ENCODE measurements around the gene NPM3.
A peak's percentile ranks its signal among the peaks of the same experiment; 100 is the strongest.
"Not testable (repeated sequence)": the region's sequence is repeated elsewhere in the genome, so short reads cannot be mapped to it uniquely, and the experiment has no call there.

The NPM3 gene

GRCh38 chr10:101803511-101803910 is 20.3 kb upstream of the NPM3 start:
- DNase-seq = no peak

GRCh38 chr10:101797403-101798059 is 14.3 kb upstream of the NPM3 start:
- no peak for DNase-seq

- no peak for DNase-seq
Measured at GRCh38 chr10:101793526-101793925, 10.3 kb upstream of the NPM3 start.

GRCh38 chr10:101789686-101790085 is 6.4 kb upstream of the NPM3 start:
- no peak for DNase-seq

GRCh38 chr10:101789231-101789630 is 6.0 kb upstream of the NPM3 start:
- DNase-seq = not testable (repeated sequence)

GRCh38 chr10:101785801-101786200 is 2.6 kb upstream of the NPM3 start:
- DNase-seq = no peak

GRCh38 chr10:101784558-101784957 is 1.3 kb upstream of the NPM3 start:
- DNase-seq = no peak

- DNase-seq = no peak
Measured at GRCh38 chr10:101783736-101784118, 481 bp upstream of the NPM3 start.

- no peak for DNase-seq
Measured at GRCh38 chr10:101781984-101782810, 1.0 kb downstream of the NPM3 start.

GRCh38 chr10:101781655-101781983 is 1.6 kb downstream of the NPM3 start:
- no peak for DNase-seq

- DNase-seq = peak; percentile 71
Measured at GRCh38 chr10:101780818-101781654, 2.2 kb downstream of the NPM3 start.

GRCh38 chr10:101780187-101780817 is 2.9 kb downstream of the NPM3 start:
- DNase-seq = no peak

- peak; percentile 86 for DNase-seq
Measured at GRCh38 chr10:101779544-101780186, 3.6 kb downstream of the NPM3 start.

GRCh38 chr10:101778781-101779543 is 4.3 kb downstream of the NPM3 start:
- no peak for DNase-seq

- DNase-seq = no peak
Measured at GRCh38 chr10:101778151-101778780, 5.0 kb downstream of the NPM3 start.

GRCh38 chr10:101777619-101778145 is 5.6 kb downstream of the NPM3 start:
- DNase-seq = no peak

GRCh38 chr10:101776161-101776817 is 7.0 kb downstream of the NPM3 start:
- DNase-seq = no peak

- DNase-seq = no peak
Measured at GRCh38 chr10:101775273-101776160, 7.7 kb downstream of the NPM3 start, which contains the start of gene FGF8. Gene FGF8, minus strand, starts transcription at chr10:101776114. Its CDS starts 214 bp downstream, at chr10:101775900.

GRCh38 chr10:101774589-101775272 is 8.5 kb downstream of the NPM3 start:
- DNase-seq = no peak
